SH-SY5Y (cell line): ENCODE data around the gene DOCK2.

Source experiments
- GATA2 ChIP-seq: IDR thresholded peaks from 2 replicates; pipeline ENCODE4 v1.6.1; 2011; ENCODE audit warnings: mild to moderate bottlenecking, low read depth, low read length
- GATA3 ChIP-seq: IDR thresholded peaks from 2 replicates; pipeline ENCODE4 v1.6.1; 2011; ENCODE audit warnings: low read depth, mild to moderate bottlenecking, low read length, moderate library complexity

DNA sequence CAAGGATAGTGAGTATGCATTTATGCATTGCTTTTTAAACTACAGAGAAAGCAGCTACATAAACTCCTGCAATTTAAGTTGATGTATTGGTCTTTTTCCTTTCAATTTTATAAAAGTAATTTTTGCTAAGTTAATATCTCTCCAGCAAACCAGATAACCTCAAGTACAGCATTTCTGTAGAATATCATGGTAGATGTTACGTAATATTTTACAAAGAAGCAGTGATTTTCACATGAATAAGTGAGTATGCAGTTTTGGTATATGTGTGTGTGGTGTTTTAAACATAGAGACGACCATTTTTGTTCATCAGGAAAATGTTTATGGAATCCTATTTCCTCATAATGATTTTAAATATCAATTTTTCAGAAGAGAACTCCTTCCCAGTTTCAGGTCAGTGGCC is 224.4 kb downstream of the DOCK2 start:
- TF ChIP-seq GATA2 = no peak
- no peak for TF ChIP-seq GATA3
